Astrocyte (in vitro differentiated cells and primary cell): ENCODE data around the gene DNASE1L2. TPM values are rescaled to one million over a fixed set of nuclear protein-coding genes. Genes with fewer than 3 reads are reported as not detected.

Experiments used
- DNase-seq: peaks from one replicate; pipeline ENCODE4 v3.0.0-alpha.2; 2010; ENCODE audit warnings: low read depth
- FAIRE-seq: peaks from 2 replicates; lab custom pipeline; 2011; peaks lifted over from hg19 to GRCh38; lab: Jason Lieb, UNC
- H2AFZ ChIP-seq: 2 replicates; pipeline ENCODE4 v1.6.0; 2012; ENCODE audit warnings: low read depth, low read length, inconsistent platforms
- H3K27ac ChIP-seq: 2 replicates; pipeline ENCODE4 v1.5.1; 2011; ENCODE audit warnings: low read depth, low read length, inconsistent platforms
- H3K27me3 ChIP-seq: 2 replicates; pipeline ENCODE4 v1.6.0; 2011; ENCODE audit warnings: low read length, inconsistent platforms; ENCODE audit not compliant: insufficient read depth
- H3K36me3 ChIP-seq: 2 replicates; pipeline ENCODE4 v1.5.1; 2011; ENCODE audit warnings: low read length, inconsistent platforms; ENCODE audit not compliant: insufficient read depth
- H3K4me1 ChIP-seq: 2 replicates; pipeline ENCODE4 v1.5.1; 2011; ENCODE audit warnings: low read length, inconsistent platforms; ENCODE audit not compliant: insufficient read depth
- H3K4me2 ChIP-seq: 2 replicates; pipeline ENCODE4 v1.6.0; 2012; ENCODE audit warnings: low read length, inconsistent platforms
- H3K4me3 ChIP-seq: 2 replicates; pipeline ENCODE4 v1.5.1; 2011; ENCODE audit warnings: low read depth, mild to moderate bottlenecking, low read length, inconsistent platforms; ENCODE audit not compliant: insufficient read depth
- H3K79me2 ChIP-seq: 2 replicates; pipeline ENCODE4 v1.6.0; 2012; ENCODE audit warnings: mild to moderate bottlenecking, low read length, inconsistent platforms; ENCODE audit not compliant: insufficient read depth
- H3K9ac ChIP-seq: 2 replicates; pipeline ENCODE4 v1.6.0; 2012; ENCODE audit warnings: mild to moderate bottlenecking, low read length, inconsistent platforms
- H3K9me3 ChIP-seq: 2 replicates; pipeline ENCODE4 v1.5.1; 2012; ENCODE audit warnings: low read depth, mild to moderate bottlenecking, low read length, inconsistent platforms; ENCODE audit not compliant: insufficient read depth
- H4K20me1 ChIP-seq: 2 replicates; pipeline ENCODE4 v1.6.0; 2012; ENCODE audit warnings: low read length, inconsistent platforms; ENCODE audit not compliant: insufficient read depth
- H3K27ac Mint-ChIP-seq: one replicate; pipeline ENCODE4 v1.8.0; 2021; ENCODE audit warnings: mild to moderate bottlenecking, mixed read lengths; ENCODE audit not compliant: unreplicated experiment
- H3K27me3 Mint-ChIP-seq: one replicate; pipeline ENCODE4 v1.8.0; 2021; ENCODE audit warnings: low read depth, mixed read lengths; ENCODE audit not compliant: unreplicated experiment
- H3K36me3 Mint-ChIP-seq: one replicate; pipeline ENCODE4 v1.8.0; 2021; ENCODE audit warnings: low read depth, mixed read lengths; ENCODE audit not compliant: unreplicated experiment
- H3K4me1 Mint-ChIP-seq: one replicate; pipeline ENCODE4 v1.8.0; 2021; ENCODE audit warnings: low read depth, mixed read lengths; ENCODE audit not compliant: unreplicated experiment
- H3K4me3 Mint-ChIP-seq: one replicate; pipeline ENCODE4 v1.8.0; 2021; ENCODE audit warnings: mild to moderate bottlenecking, moderate library complexity, mixed read lengths; ENCODE audit not compliant: unreplicated experiment
- H3K9me3 Mint-ChIP-seq: one replicate; pipeline ENCODE4 v1.8.0; 2021; ENCODE audit warnings: mild to moderate bottlenecking, mixed read lengths; ENCODE audit not compliant: unreplicated experiment
- CTCF ChIP-seq: IDR thresholded peaks from 2 replicates; pipeline ENCODE4 v1.5.1; 2011; ENCODE audit warnings: low read depth, mild to moderate bottlenecking, inconsistent platforms, low read length, moderate library complexity; ENCODE audit not compliant: insufficient read depth
- EZH2 ChIP-seq: IDR thresholded peaks from 2 replicates; pipeline ENCODE4 v1.6.1; 2012; ENCODE audit warnings: mild to moderate bottlenecking, low read length, inconsistent platforms; ENCODE audit not compliant: insufficient read depth
- total RNA-seq: library from RNA; stranded (reverse); gene quantifications from 2 replicates; pipeline ENCODE4 v1.2.1, GENCODE V29; 2021

DNASE1L2 gene
- total RNA-seq, 1 donor from 2014 or later: 1.3 TPM

GRCh38 chr16:2226245-2226793, 9.9 kb upstream of the DNASE1L2 start:
- H4K20me1 ChIP-seq: peaks cover 68% of the 10 kb centered on the region

GRCh38 chr16:2226918-2227317, 9.3 kb upstream of the DNASE1L2 start:
- Histone ChIP-seq H3K4me2 (no peak overlapping the region), H2AFZ (no peak overlapping the region), H4K20me1 (peaks cover 74% of the 10 kb centered on the region), H3K27me3 (no peaks in the 10 kb centered on the region), H3K36me3 (peaks cover 4% of the 10 kb centered on the region), H3K9me3 (no peaks in the 10 kb centered on the region), H3K4me3 (no peak overlapping the region), H3K27ac (no peak overlapping the region), H3K4me1 (peaks cover 9% of the 10 kb centered on the region), H3K9ac (no peak overlapping the region), H3K79me2 (peaks cover 53% of the 10 kb centered on the region)
- Mint-ChIP-seq H3K36me3 (peaks cover 6% of the 10 kb centered on the region), H3K4me1 (peaks cover 7% of the 10 kb centered on the region), H3K9me3 (no peaks in the 10 kb centered on the region), H3K4me3 (no peak overlapping the region), H3K27ac (no peak overlapping the region), H3K27me3 (no peaks in the 10 kb centered on the region)
- no peak for TF ChIP-seq CTCF
- no peak for TF ChIP-seq EZH2
- FAIRE-seq: no peak
- DNase-seq: no peak

More at GRCh38 chr16:2226245-2226793, 9.9 kb upstream of the DNASE1L2 start:
- H3K4me2 ChIP-seq: peak overlapping the region; percentile 36
- TF ChIP-seq CTCF: no peak
- no peak for TF ChIP-seq EZH2
- H3K27ac ChIP-seq: no peak overlapping the region
- no peaks in the 10 kb centered on the region for H3K27me3 ChIP-seq
- FAIRE-seq (no peak), DNase-seq (no peak)
- H3K9ac ChIP-seq: peak overlapping the region; percentile 10
- no peak overlapping the region for H3K4me3 ChIP-seq
- peak overlapping the region; percentile 73 for H3K4me3 Mint-ChIP-seq
- no peaks in the 10 kb centered on the region for H3K27me3 Mint-ChIP-seq
- H3K9me3 Mint-ChIP-seq: no peaks in the 10 kb centered on the region
- H3K4me1 ChIP-seq: peaks cover 9% of the 10 kb centered on the region
- H3K36me3 Mint-ChIP-seq: peaks cover 6% of the 10 kb centered on the region
- no peaks in the 10 kb centered on the region for H3K9me3 ChIP-seq
- H2AFZ ChIP-seq: no peak overlapping the region
- H3K4me1 Mint-ChIP-seq: peaks cover 7% of the 10 kb centered on the region
- peak overlapping the region; percentile 10 for H3K27ac Mint-ChIP-seq
- peaks cover 2% of the 10 kb centered on the region for H3K36me3 ChIP-seq
- H3K79me2 ChIP-seq: peaks cover 53% of the 10 kb centered on the region

- no peak for TF ChIP-seq CTCF
- TF ChIP-seq EZH2: no peak
- DNase-seq (no peak), FAIRE-seq (no peak)
- Mint-ChIP-seq H3K36me3 (peaks cover 6% of the 10 kb centered on the region), H3K27me3 (no peaks in the 10 kb centered on the region), H3K4me3 (no peak overlapping the region), H3K4me1 (peaks cover 7% of the 10 kb centered on the region), H3K9me3 (no peaks in the 10 kb centered on the region), H3K27ac (no peak overlapping the region)
- Histone ChIP-seq H3K27me3 (no peaks in the 10 kb centered on the region), H3K4me1 (peaks cover 9% of the 10 kb centered on the region), H3K36me3 (peaks cover 4% of the 10 kb centered on the region), H3K9me3 (no peaks in the 10 kb centered on the region), H3K79me2 (peaks cover 53% of the 10 kb centered on the region), H3K9ac (no peak overlapping the region), H4K20me1 (peaks cover 75% of the 10 kb centered on the region), H2AFZ (no peak overlapping the region), H3K4me3 (no peak overlapping the region), H3K4me2 (no peak overlapping the region), H3K27ac (no peak overlapping the region)
Observed at GRCh38 chr16:2228161-2228824, 8.0 kb upstream of the DNASE1L2 start.
